HEK293T (cell line): Measurements from ENCODE around the gene RHBDD1.

ENCODE experiments used
- ARNT ChIP-seq: fragments of 450-650 bp; IDR thresholded peaks from 2 replicates; pipeline ENCODE4 v1.6.1; 2017; ENCODE audit warnings: mild to moderate bottlenecking
- BHLHE40 ChIP-seq: fragments of 450-650 bp; IDR thresholded peaks from 2 replicates; pipeline ENCODE4 v1.6.1; 2016; ENCODE audit warnings: mild to moderate bottlenecking, moderate library complexity, borderline replicate concordance
- CTBP1 ChIP-seq: fragments of 450-650 bp; IDR thresholded peaks from 2 replicates; pipeline ENCODE4 v1.6.1; 2016; ENCODE audit warnings: borderline replicate concordance
- ELF4 ChIP-seq: fragments of 450-650 bp; IDR thresholded peaks from 2 replicates; pipeline ENCODE4 v1.6.1; 2017; ENCODE audit warnings: antibody characterized with exemption
- FOXK2 ChIP-seq: fragments of 450-650 bp; IDR thresholded peaks from 2 replicates; pipeline ENCODE4 v1.6.1; 2016; ENCODE audit warnings: mild to moderate bottlenecking
- FOXM1 ChIP-seq: fragments of 450-650 bp; IDR thresholded peaks from 2 replicates; pipeline ENCODE4 v1.6.1; 2017; ENCODE audit warnings: mild to moderate bottlenecking, borderline replicate concordance
- HDGF ChIP-seq: fragments of 450-650 bp; IDR thresholded peaks from 2 replicates; pipeline ENCODE4 v1.6.1; 2017; ENCODE audit warnings: antibody characterized with exemption, borderline replicate concordance
- L3MBTL2 ChIP-seq: fragments of 450-650 bp; conservative IDR thresholded peaks from 2 replicates; pipeline ENCODE4 v1.6.1; 2016; ENCODE audit warnings: mild to moderate bottlenecking
- LEF1 ChIP-seq: fragments of 450-650 bp; IDR thresholded peaks from 2 replicates; pipeline ENCODE4 v1.6.1; 2017; ENCODE audit warnings: mild to moderate bottlenecking, borderline replicate concordance
- SP1 ChIP-seq: fragments of 450-650 bp; IDR thresholded peaks from 2 replicates; pipeline ENCODE4 v1.6.1; 2017
- SUZ12 ChIP-seq: fragments of 450-650 bp; IDR thresholded peaks from 2 replicates; pipeline ENCODE4 v1.6.1; 2016; ENCODE audit warnings: mild to moderate bottlenecking
- TARDBP ChIP-seq: fragments of 450-650 bp; IDR thresholded peaks from 2 replicates; pipeline ENCODE4 v1.6.1; 2016
- ZNF384 ChIP-seq: fragments of 450-650 bp; IDR thresholded peaks from 2 replicates; pipeline ENCODE4 v1.6.1; 2016

DNA sequence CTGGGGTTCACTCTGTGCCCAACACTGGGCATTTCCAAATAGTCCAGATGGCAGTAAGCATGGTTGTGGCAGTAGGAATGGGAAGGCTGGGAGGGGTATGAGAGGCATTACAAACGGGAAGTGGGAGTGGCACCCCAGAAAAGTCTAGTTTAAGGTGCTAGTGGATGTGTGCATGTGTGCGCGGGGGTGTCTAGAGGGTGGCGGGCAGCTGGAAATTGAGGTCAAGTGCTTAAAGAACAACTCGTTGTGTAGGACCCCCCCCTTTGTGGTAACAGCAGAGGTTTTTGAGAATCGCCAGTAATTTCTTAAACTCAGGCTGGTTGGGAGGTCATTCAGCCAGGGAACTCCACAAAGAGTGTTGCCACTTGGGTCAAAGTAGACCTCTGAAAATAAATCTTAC, 69.9 kb downstream of the RHBDD1 start:
- no peak for TF ChIP-seq BHLHE40
- no peak for TF ChIP-seq ARNT
- no peak for TF ChIP-seq SUZ12
- TF ChIP-seq CTBP1 = no peak
- no peak for TF ChIP-seq FOXM1
- TF ChIP-seq HDGF = no peak
- no peak for TF ChIP-seq FOXK2
- no peak for TF ChIP-seq SP1
- no peak for TF ChIP-seq ZNF384
- no peak for TF ChIP-seq L3MBTL2
- no peak for TF ChIP-seq TARDBP
- no peak for TF ChIP-seq LEF1
- TF ChIP-seq ELF4 = no peak
